Erythroblast (primary cell): ENCODE measurements around the gene ZWILCH.

ENCODE experiments used
- GATA1 ChIP-seq: IDR thresholded peaks from 2 replicates; pipeline ENCODE4 v1.6.1; 2011; ENCODE audit warnings: low read depth, mild to moderate bottlenecking, control low read depth, low read length, moderate library complexity
- POLR2A ChIP-seq: IDR thresholded peaks from 2 replicates; pipeline ENCODE4 v1.6.1; 2011; ENCODE audit warnings: mild to moderate bottlenecking, low read length

DNA sequence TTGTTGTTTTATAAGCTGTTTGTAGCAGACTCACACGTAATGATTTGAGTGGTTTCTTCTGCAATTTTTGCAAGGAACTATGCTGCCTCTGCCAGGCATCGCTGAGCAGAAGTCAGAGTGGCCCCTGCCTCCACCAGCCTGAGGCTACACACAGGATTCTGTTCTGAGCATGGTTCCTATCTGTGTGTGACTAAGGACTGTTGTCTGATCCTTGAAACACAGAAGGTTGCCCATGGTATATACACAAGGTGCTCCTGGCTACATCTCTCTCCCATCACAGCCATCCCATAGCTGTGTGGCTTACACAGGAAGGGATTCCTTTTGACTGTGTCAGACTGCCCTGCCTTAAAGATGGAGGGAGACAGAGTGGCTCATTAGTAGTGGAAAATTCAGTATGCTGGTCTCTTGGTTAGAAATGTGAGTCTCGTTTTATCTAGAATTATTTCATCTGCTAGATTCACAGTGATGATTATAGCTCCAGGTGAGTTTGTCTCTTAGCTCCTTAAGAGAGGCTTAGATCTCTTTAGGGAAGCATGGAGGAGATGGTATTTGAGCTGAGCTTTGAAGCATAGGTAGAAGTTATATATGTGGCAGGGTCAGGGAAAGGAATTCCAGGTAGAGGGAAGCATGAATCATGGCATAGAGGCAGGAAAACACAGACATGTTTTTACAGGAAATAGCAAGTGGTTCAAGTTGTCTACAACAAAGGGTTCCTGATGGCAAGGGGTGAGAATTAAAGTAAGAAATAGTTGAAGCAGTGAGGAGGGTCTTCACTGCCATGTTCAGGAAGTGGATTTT is 45.1 kb upstream of the ZWILCH start:
- TF ChIP-seq POLR2A (no peak), GATA1 (no peak)
